ENCODE results near the gene KLF5.
A peak's percentile ranks its signal among the peaks of the same experiment; 100 is the strongest.

The KLF5 gene

GRCh38 chr13:73056565-73056962, 2.2 kb upstream of the KLF5 start:
- H4K12ac ChIP-seq (ENCODE audit: low read depth, low read length), result no peak overlapping the region
- H2BK12ac ChIP-seq (ENCODE audit: low read length), result no peak overlapping the region
- H3K9me3 ChIP-seq (ENCODE audit: insufficient read depth, low read depth, low read length), result no peaks in the 10 kb centered on the region
- H3K23ac ChIP-seq (ENCODE audit: low read length), result no peak overlapping the region
- peaks cover 2% of the 10 kb centered on the region in 2 experiments for H3K4me1 ChIP-seq (ENCODE audit: control insufficient read depth in 1 of 2, insufficient read depth in 2 of 2, low read length in 2 of 2)
- no peak overlapping the region for H2AK5ac ChIP-seq (ENCODE audit: low read length)
- no peaks in the 10 kb centered on the region for H3K36me3 ChIP-seq (ENCODE audit: control insufficient read depth in 1 of 2, insufficient read depth in 2 of 2, low read length in 2 of 2)
- no peak overlapping the region for H2BK5ac ChIP-seq (ENCODE audit: low read depth, low read length, poor library complexity)
- no peak overlapping the region for H4K91ac ChIP-seq (ENCODE audit: low read depth, low read length)
- no peak overlapping the region for H2AFZ ChIP-seq (ENCODE audit: insufficient read depth, low read length, poor library complexity)
- H3K4me2 ChIP-seq (ENCODE audit: low read length), result no peak overlapping the region
- no peaks in the 10 kb centered on the region for H3K27me3 ChIP-seq (ENCODE audit: insufficient read depth, low read length)
- H3K27ac ChIP-seq (ENCODE audit: low read depth, low read length), result peak overlapping the region; percentile 11
- no peak overlapping the region for H3K14ac ChIP-seq (ENCODE audit: low read length)
- no CpG with 5 or more reads among the region's 4 CpGs for WGBS (ENCODE audit: extremely low coverage, insufficient coverage, insufficient read length)
- H3K79me2 ChIP-seq (ENCODE audit: control insufficient read depth, insufficient read depth, low read length, poor library complexity), result peaks cover 8% of the 10 kb centered on the region
- no peak for DNase-seq
- peaks cover 8% of the 10 kb centered on the region for H3K79me1 ChIP-seq (ENCODE audit: low read length)
- H2BK120ac ChIP-seq (ENCODE audit: insufficient read depth, low read length, poor library complexity), result no peak overlapping the region
- H3K4me3 ChIP-seq (ENCODE audit: low read depth, low read length), result no peak overlapping the region
- no peak overlapping the region for H3K18ac ChIP-seq (ENCODE audit: low read length)
- no peak overlapping the region for H3K9ac ChIP-seq (ENCODE audit: low read length)
- no peak overlapping the region for H4K8ac ChIP-seq (ENCODE audit: low read depth, low read length)
- no peak overlapping the region for H3K4ac ChIP-seq (ENCODE audit: low read depth, low read length)

GRCh38 chr13:73057284-73058063, 1.3 kb upstream of the KLF5 start:
- no peaks in the 10 kb centered on the region for H3K9me3 ChIP-seq (ENCODE audit: insufficient read depth, low read depth, low read length)
- H3K4me1 ChIP-seq (ENCODE audit: control insufficient read depth in 1 of 2, insufficient read depth in 2 of 2, low read length in 2 of 2), result peaks cover 2 to 8% of the 10 kb centered on the region in 2 experiments
- no peak overlapping the region for H2AK5ac ChIP-seq (ENCODE audit: low read length)
- no peak overlapping the region for H2BK12ac ChIP-seq (ENCODE audit: low read length)
- H3K27me3 ChIP-seq (ENCODE audit: insufficient read depth, low read length), result no peaks in the 10 kb centered on the region
- H3K36me3 ChIP-seq (ENCODE audit: control insufficient read depth in 1 of 2, insufficient read depth in 2 of 2, low read length in 2 of 2), result peaks cover 5 to 8% of the 10 kb centered on the region in 2 experiments
- no peak overlapping the region for H3K14ac ChIP-seq (ENCODE audit: low read length)
- H4K8ac ChIP-seq (ENCODE audit: low read depth, low read length), result no peak overlapping the region
- H3K23ac ChIP-seq (ENCODE audit: low read length), result no peak overlapping the region
- no peak overlapping the region for H3K27ac ChIP-seq (ENCODE audit: low read depth, low read length)
- no peak overlapping the region for H3K18ac ChIP-seq (ENCODE audit: low read length)
- peaks cover 9% of the 10 kb centered on the region for H3K79me2 ChIP-seq (ENCODE audit: control insufficient read depth, insufficient read depth, low read length, poor library complexity)
- no peak overlapping the region for H3K4me2 ChIP-seq (ENCODE audit: low read length)
- peaks cover 10% of the 10 kb centered on the region for H3K79me1 ChIP-seq (ENCODE audit: low read length)
- H3K4ac ChIP-seq (ENCODE audit: low read depth, low read length), result no peak overlapping the region
- no peak overlapping the region for H4K91ac ChIP-seq (ENCODE audit: low read depth, low read length)
- H2BK5ac ChIP-seq (ENCODE audit: low read depth, low read length, poor library complexity), result no peak overlapping the region
- no peak overlapping the region for H2AFZ ChIP-seq (ENCODE audit: insufficient read depth, low read length, poor library complexity)
- DNase-seq, result no peak
- no peak overlapping the region for H3K4me3 ChIP-seq (ENCODE audit: low read depth, low read length)
- no peak overlapping the region for H4K12ac ChIP-seq (ENCODE audit: low read depth, low read length)
- H3K9ac ChIP-seq (ENCODE audit: low read length), result no peak overlapping the region
- no peak overlapping the region for H2BK120ac ChIP-seq (ENCODE audit: insufficient read depth, low read length, poor library complexity)
- no CpG with 5 or more reads among the region's 4 CpGs for WGBS (ENCODE audit: extremely low coverage, insufficient coverage, insufficient read length)

GRCh38 chr13:73058064-73058313, 816 bp upstream of the KLF5 start:
- no CpG with 5 or more reads among the region's 6 CpGs for WGBS (ENCODE audit: extremely low coverage, insufficient coverage, insufficient read length)

GRCh38 chr13:73058432-73058735, 421 bp upstream of the KLF5 start:
- Histone ChIP-seq H3K36me3 (ENCODE audit: control insufficient read depth in 1 of 2, insufficient read depth in 2 of 2, low read length in 2 of 2) (peaks cover 7 to 10% of the 10 kb centered on the region in 2 experiments), H3K9me3 (ENCODE audit: insufficient read depth, low read depth, low read length) (no peaks in the 10 kb centered on the region), H3K23ac (ENCODE audit: low read length) (no peak overlapping the region), H3K4me1 (ENCODE audit: control insufficient read depth in 1 of 2, insufficient read depth in 2 of 2, low read length in 2 of 2) (peaks cover 2 to 10% of the 10 kb centered on the region in 2 experiments), H3K79me2 (ENCODE audit: control insufficient read depth, insufficient read depth, low read length, poor library complexity) (peaks cover 9% of the 10 kb centered on the region), H3K9ac (ENCODE audit: low read length) (no peak overlapping the region), H4K8ac (ENCODE audit: low read depth, low read length) (no peak overlapping the region), H2BK120ac (ENCODE audit: insufficient read depth, low read length, poor library complexity) (no peak overlapping the region), H2AK5ac (ENCODE audit: low read length) (no peak overlapping the region), H4K91ac (ENCODE audit: low read depth, low read length) (no peak overlapping the region), H2BK12ac (ENCODE audit: low read length) (no peak overlapping the region), H3K27me3 (ENCODE audit: insufficient read depth, low read length) (no peaks in the 10 kb centered on the region), H3K4me2 (ENCODE audit: low read length) (peak overlapping the region; percentile 67), H3K79me1 (ENCODE audit: low read length) (peaks cover 10% of the 10 kb centered on the region), H2BK5ac (ENCODE audit: low read depth, low read length, poor library complexity) (no peak overlapping the region), H4K12ac (ENCODE audit: low read depth, low read length) (no peak overlapping the region), H3K18ac (ENCODE audit: low read length) (no peak overlapping the region), H3K4ac (ENCODE audit: low read depth, low read length) (no peak overlapping the region), H2AFZ (ENCODE audit: insufficient read depth, low read length, poor library complexity) (no peak overlapping the region), H3K4me3 (ENCODE audit: low read depth, low read length) (no peak overlapping the region), H3K27ac (ENCODE audit: low read depth, low read length) (no peak overlapping the region), H3K14ac (ENCODE audit: low read length) (no peak overlapping the region)
- DNase-seq, result no peak
- no CpG with 5 or more reads among the region's 8 CpGs for WGBS (ENCODE audit: extremely low coverage, insufficient coverage, insufficient read length)

More at GRCh38 chr13:73058064-73058313, 816 bp upstream of the KLF5 start:
- no peak overlapping the region for H3K23ac ChIP-seq (ENCODE audit: low read length)
- H2AK5ac ChIP-seq (ENCODE audit: low read length), result no peak overlapping the region
- no peaks in the 10 kb centered on the region for H3K27me3 ChIP-seq (ENCODE audit: insufficient read depth, low read length)
- no peak overlapping the region for H3K27ac ChIP-seq (ENCODE audit: low read depth, low read length)
- no peak overlapping the region for H4K8ac ChIP-seq (ENCODE audit: low read depth, low read length)
- no peak overlapping the region for H2BK12ac ChIP-seq (ENCODE audit: low read length)
- H3K4me3 ChIP-seq (ENCODE audit: low read depth, low read length), result no peak overlapping the region
- peaks cover 9% of the 10 kb centered on the region for H3K79me2 ChIP-seq (ENCODE audit: control insufficient read depth, insufficient read depth, low read length, poor library complexity)
- no peak overlapping the region for H3K9ac ChIP-seq (ENCODE audit: low read length)
- H3K4ac ChIP-seq (ENCODE audit: low read depth, low read length), result no peak overlapping the region
- peaks cover 10% of the 10 kb centered on the region for H3K79me1 ChIP-seq (ENCODE audit: low read length)
- DNase-seq, result no peak
- no peak overlapping the region for H3K4me2 ChIP-seq (ENCODE audit: low read length)
- no peak overlapping the region for H4K91ac ChIP-seq (ENCODE audit: low read depth, low read length)
- H3K9me3 ChIP-seq (ENCODE audit: insufficient read depth, low read depth, low read length), result no peaks in the 10 kb centered on the region
- H2BK5ac ChIP-seq (ENCODE audit: low read depth, low read length, poor library complexity), result no peak overlapping the region
- H2BK120ac ChIP-seq (ENCODE audit: insufficient read depth, low read length, poor library complexity), result no peak overlapping the region
- H4K12ac ChIP-seq (ENCODE audit: low read depth, low read length), result no peak overlapping the region
- no peak overlapping the region for H3K14ac ChIP-seq (ENCODE audit: low read length)
- H3K4me1 ChIP-seq (ENCODE audit: control insufficient read depth in 1 of 2, insufficient read depth in 2 of 2, low read length in 2 of 2), result peaks cover 2 to 10% of the 10 kb centered on the region in 2 experiments
- no peak overlapping the region for H3K18ac ChIP-seq (ENCODE audit: low read length)
- H3K36me3 ChIP-seq (ENCODE audit: control insufficient read depth in 1 of 2, insufficient read depth in 2 of 2, low read length in 2 of 2), result peaks cover 7 to 10% of the 10 kb centered on the region in 2 experiments
- H2AFZ ChIP-seq (ENCODE audit: insufficient read depth, low read length, poor library complexity), result no peak overlapping the region
